DMS 273 (cell line): ENCODE data around the gene MBD6.
A peak's percentile ranks its signal among the peaks of the same experiment; 100 is the strongest.
"Not testable (repeated sequence)": the region's sequence is repeated elsewhere in the genome, so short reads cannot be mapped to it uniquely, and the experiment has no call there.

ENCODE experiments used
- DNase-seq: peaks from one replicate; lab custom pipeline; 2025; ENCODE audit not compliant: unreplicated experiment; lab: John Stamatoyannopoulos, UW

The MBD6 gene

GRCh38 chr12:57514720-57515407, 7.8 kb upstream of the MBD6 start:
- peak; percentile 15 for DNase-seq

GRCh38 chr12:57515408-57515933, 7.2 kb upstream of the MBD6 start:
- DNase-seq: no peak

- no peak for DNase-seq
These were observed 6.6 kb upstream of the MBD6 start for GRCh38 chr12:57515934-57516541.

DNA sequence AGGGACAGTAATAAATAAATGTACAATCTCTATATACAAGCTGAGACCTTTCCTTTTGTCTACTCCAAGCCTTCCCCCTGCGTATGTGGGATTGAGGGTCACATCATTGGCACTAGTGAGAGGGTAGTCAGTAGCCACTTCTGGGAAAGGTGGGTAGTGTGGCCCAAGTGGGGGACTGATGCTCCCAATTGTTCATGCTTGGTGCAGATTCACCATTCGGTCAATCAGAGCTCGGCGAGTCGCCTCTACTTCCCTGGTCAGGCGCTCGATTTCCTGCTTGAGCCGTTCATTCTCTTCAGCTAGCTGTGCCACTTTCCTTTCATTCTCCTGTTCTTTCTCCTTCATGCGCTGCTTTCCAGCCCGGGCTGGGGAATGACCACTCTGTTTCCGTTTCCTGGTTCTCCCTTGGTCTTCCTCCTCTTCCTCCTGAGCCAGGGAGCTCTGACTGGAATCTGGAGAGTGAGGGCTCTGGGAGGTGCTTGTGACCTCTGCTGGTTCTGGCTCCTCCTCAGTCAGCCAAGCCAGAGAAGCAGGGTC, 5.9 kb upstream of the MBD6 start:
- DNase-seq: no peak

DNA sequence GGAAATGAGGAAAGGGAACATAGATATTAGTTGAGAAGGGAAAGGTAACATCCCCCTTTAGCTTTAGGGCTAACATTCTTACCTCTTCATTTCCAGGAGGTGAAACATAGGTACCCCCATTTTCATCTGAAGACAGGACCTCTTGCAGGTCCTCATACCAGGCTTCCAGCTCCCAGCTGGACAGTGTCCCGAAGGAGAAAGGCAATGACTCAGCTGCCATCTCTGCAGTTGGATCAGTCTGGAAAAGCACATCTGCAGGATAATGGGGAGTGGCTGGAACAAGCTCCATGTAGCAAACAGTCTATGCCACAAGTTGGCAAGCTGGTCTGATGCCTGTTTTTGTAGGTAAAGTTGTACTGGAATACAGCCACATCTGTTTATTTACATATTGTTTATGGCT, 5.4 kb upstream of the MBD6 start:
- peak; percentile 29 for DNase-seq

DNA sequence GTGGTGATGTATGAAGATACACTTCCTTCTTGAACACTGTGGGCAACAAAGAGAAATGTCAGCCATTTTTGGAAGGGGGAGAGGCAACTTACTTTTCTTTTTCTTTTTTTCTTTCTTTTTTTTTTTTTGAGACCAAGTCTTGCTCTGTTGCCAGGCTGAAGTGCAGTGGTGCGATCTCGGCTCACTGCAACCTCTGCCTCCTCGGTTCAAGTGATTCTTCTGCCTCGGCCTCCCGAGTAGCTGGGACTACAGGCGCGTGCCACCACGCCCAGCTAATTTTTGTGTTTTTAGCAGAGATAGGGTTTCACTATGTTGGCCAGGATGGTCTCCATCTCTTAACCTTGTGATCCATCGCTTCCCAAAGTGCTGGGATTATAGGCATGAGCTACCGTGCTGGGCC, 4.9 kb upstream of the MBD6 start:
- DNase-seq: not testable (repeated sequence)

DNA sequence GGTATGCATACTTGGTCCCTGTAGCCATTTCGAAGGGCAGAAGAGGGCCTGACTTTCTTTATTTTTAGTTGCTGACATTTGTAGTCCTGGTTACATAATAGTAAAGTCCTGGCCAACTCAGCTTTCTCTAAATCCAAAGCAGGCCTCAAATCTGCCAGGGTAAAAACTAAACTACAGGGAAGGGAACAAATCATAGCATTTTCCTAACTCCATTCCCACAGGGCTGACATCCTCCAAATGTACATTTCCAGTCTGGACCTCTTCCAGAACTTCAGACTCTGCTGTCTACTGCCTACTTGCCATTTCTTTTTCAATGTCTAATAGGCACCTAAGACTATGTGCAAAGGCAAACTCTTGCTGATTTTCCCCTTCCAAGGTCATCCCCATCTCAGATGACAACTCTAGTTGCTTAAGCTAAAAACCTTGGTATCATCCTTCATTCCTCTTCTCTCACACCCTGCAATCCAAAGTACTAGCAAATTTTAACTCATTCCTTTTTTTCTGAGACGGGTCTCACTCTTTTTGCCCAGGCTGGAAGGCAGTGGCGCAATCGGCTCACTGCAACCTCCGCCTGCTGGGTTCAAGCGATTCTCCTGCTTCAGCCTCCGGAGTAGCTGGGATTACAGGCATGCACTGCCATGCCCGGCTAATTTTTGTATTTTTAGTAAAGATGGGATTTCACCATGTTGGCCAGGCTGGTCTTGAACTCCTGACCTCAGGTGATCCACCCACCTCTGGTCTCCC, 4.3 kb upstream of the MBD6 start:
- no peak for DNase-seq

DNA sequence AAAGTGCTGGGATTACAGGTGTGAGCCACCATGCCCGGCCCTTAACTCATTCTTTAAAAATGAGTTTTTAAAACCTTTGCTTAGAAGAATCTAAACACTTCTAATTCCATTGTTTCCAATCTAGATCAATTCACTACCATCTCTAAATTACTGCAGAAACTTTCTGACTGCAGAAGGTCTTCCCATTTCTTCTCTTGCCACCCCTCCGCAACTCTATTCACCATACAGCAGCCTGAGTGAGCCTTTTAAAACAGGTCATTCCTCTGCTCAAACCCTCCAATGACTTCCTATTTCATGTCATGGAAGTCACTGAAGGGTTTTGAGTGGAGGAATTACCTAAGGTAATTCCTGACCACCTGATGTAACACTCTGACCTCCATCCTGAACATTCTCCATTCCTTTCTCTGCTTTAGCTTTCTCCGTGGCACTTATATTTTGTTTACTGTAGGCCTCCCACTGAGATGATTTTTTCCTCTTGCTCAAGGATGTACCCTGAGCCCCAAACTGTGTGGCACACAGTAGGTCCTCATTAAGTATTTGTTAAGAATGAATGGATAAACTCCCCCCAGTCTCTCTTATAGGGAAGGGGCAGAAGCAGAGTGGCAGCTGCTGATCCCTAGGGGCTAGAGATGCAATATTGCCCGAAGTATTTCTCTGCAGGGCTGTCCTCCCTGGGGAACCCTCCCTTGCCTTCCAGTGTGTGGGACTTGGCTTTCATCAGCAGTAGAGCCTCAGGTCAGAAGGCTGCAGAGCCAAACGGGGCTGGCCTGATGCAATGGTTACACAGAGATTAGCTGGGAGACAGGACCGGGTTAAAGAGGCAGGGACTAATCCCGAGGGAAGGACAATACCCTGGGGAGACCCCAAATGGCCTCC, 3.5 kb upstream of the MBD6 start:
- peak; percentile 55 for DNase-seq

GRCh38 chr12:57519796-57520052, 2.9 kb upstream of the MBD6 start:
- no peak for DNase-seq

DNA sequence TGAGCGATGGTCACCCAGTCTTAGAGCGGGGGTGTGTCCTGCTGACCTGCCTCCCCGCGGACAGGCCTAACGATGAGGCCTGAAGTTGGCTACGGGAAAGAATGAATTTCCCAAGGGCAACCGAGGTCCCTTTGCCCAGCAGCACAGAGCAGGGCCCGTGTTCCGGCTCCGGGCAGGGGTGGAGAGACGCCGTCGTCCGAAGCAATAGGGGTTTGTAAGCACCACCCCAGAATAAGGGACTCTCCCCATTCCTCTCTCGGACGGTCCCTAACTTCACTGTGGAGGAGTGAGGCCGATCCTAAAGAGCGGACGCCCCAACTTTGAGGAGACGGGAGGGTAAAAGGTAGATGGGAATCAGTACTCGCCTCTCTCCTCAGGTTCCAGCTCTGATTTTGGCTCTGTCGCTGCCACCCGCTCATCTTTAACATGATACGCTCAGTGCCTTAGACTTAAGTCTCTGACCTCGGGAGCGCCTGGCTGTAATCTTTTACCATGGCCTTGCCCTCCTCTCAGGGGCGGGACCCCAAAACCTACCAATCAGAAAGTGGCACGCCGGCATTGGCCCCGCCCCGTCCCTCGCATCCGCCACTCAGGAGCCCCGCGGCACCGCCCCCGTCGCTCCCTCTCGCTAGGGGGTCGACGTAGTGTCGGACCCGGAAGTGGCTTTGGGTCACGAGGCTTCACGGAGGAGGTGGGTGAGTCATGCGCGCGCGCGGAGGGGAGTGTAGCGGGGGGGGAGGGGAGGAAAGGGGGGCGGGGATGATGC, 2.4 kb upstream of the MBD6 start, which contains the start of gene DDIT3:
Gene DDIT3 (minus strand): TSS at position 462 of the 766 bp plus-strand sequence. CDS start 3,108 bp downstream, outside the sequence.
- peak; percentile 99 for DNase-seq

DNA sequence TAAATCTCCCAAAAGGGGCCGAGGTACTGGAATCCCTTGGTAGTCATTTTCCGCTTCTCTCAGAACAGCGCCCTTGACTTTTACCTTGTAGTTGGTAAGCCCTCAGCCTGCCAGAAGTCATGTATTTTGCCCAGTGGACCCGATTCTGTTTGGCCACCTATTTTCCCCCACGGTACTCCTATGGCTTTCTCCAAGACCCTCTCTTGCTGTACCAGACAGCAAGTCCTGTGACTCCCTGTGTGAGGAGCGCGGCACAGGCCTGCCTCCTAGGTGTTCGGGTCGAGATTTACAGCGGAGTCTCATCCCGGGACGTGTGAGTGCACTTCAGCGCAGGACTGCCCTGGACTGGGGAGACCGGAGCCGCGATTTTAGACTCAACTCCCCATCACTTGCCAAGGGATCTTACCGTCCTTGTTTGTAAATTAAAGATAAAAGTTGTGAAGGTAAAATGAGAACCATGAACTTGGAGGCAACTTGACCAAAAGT, 1.1 kb upstream of the MBD6 start:
- peak; percentile 83 for DNase-seq

DNA sequence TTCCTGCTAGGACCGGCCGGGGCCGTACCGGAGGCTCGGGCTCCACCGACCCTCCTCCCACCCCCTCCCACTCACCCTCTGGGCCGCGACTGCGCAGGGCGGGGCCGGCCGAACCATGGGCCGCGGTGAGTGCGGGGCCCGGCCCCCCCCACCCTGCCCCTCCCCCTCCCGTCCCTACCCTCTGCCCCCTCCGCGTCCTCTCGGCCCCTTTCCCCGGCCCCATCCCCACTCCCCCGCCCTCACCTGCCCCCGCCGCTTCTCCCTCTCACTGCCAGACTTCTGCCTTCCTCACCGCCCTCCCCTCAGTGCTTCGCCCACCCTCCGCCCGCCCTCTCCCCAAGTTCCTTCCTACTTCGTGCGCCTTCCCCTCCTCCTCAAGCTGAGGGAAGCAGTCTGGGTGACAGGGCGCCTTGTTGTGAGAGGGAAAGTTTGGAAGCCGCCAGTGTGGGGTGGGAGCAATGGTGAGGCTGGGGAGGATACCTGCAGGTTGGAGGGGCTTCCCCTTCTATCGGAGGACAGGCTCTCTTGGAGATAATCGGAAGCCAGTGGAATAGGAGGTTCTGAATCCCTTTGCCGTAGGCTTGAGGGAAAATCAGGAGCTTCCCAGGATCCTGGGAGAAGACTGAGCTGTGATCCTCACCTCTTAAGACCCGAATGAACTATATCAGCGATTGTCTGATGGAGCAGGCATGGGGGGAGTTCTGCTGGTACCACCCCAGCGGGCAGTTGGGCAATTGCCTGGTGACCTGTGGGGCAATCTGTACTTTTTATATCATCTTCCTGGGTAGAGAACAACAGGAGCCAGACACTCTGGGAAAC, 472 bp downstream of the MBD6 start:
- peak; percentile 65 for DNase-seq

GRCh38 chr12:57523706-57524614, 1.3 kb downstream of the MBD6 start:
- DNase-seq: no peak

- DNase-seq: peak; percentile 17
These were observed 2.4 kb downstream of the MBD6 start for GRCh38 chr12:57524814-57525614.

- DNase-seq: no peak
These were observed 3.2 kb downstream of the MBD6 start for GRCh38 chr12:57525615-57526383.

DNA sequence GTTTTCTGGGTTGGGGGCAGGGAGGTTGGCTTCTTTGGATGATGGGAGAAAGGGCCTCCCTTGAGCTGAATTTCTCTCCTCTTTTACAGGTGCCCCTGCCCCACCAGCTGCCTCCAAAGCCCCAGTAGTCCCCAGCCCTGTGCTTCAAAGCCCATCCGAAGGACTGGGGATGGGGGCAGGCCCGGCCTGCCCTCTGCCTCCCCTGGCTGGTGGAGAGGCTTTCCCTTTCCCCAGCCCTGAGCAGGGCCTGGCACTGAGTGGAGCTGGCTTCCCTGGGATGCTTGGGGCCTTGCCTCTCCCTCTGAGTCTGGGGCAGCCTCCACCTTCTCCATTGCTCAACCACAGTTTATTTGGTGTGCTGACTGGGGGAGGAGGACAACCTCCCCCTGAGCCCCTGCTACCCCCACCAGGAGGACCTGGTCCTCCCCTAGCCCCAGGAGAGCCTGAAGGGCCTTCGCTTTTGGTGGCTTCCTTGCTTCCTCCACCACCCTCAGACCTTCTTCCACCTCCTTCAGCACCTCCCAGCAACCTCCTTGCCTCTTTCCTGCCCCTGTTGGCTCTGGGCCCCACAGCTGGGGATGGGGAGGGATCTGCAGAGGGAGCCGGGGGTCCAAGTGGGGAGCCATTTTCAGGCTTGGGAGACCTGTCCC, 4.0 kb downstream of the MBD6 start:
- DNase-seq: no peak
